Aorta (tissue), 5 donors: Measurements from ENCODE around the gene PNPLA3. TPM values are rescaled to one million over a fixed set of nuclear protein-coding genes. Genes with fewer than 3 reads are reported as not detected.

ENCODE experiments used
- ATAC-seq: fragments of 200-7000 bp; cut with Tn5 transposase; one replicate; pipeline ENCODE4 v1.9.1; 2022; ENCODE audit warnings: moderate library complexity; ENCODE audit not compliant: low FRiP score
- DNase-seq, 2 donors: peaks; one replicate each; pipeline ENCODE4 v3.0.0-alpha.2; 2020
- H3K27ac ChIP-seq, 2 donors: one replicate each; pipeline ENCODE4 v1.5.1; 2013; ENCODE audit warnings: low read length in 2 of 2, mild to moderate bottlenecking in 2 of 2, moderate library complexity in 2 of 2, control low read depth in 1 of 2, inconsistent platforms in 1 of 2, low read depth in 1 of 2
- H3K27me3 ChIP-seq, 2 donors: one replicate each; pipeline ENCODE4 v1.6.1; 2013; ENCODE audit warnings: control low read depth in 1 of 2, low read length in 1 of 2, mild to moderate bottlenecking in 1 of 2, moderate library complexity in 1 of 2; ENCODE audit not compliant: insufficient read depth in 2 of 2, control insufficient read depth in 1 of 2
- H3K36me3 ChIP-seq, 2 donors: one replicate each; pipeline ENCODE4 v1.6.1; 2013; ENCODE audit warnings: control low read depth in 1 of 2, low read length in 1 of 2, mild to moderate bottlenecking in 1 of 2; ENCODE audit not compliant: insufficient read depth in 2 of 2, control insufficient read depth in 1 of 2
- H3K4me1 ChIP-seq, 2 donors: one replicate each; pipeline ENCODE4 v1.6.1; 2013; ENCODE audit warnings: low read length in 2 of 2, control low read depth in 1 of 2, mild to moderate bottlenecking in 1 of 2, moderate library complexity in 1 of 2; ENCODE audit not compliant: insufficient read depth in 2 of 2, control insufficient read depth in 1 of 2
- H3K4me3 ChIP-seq, 2 donors: one replicate each; pipeline ENCODE4 v1.5.1; 2013; ENCODE audit warnings: low read length in 2 of 2, control low read depth in 1 of 2, mild to moderate bottlenecking in 1 of 2
- H3K9me3 ChIP-seq: one replicate; pipeline ENCODE4 v1.6.1; 2013; ENCODE audit warnings: mild to moderate bottlenecking, low read length; ENCODE audit not compliant: control insufficient read depth
- WGBS, 2 donors: extraction: QIAGEN DNeasy Blood & Tissue Kit; methylation state at CpG; one replicate each; pipeline ENCODE4 v1.1.7; 2013; 5-methylcytosine and 5-hydroxymethylcytosine counted together
- intact Hi-C, 2 donors: fragments of 100-400 bp; cut with DNase I; formaldehyde crosslinking; loops; one replicate each; pipeline versions ENCODE4 v1.14.2 to v1.15.0; 2022
- long read RNA-seq, 2 donors: library from polyadenylated mRNA; unstranded; transcript quantifications; one replicate each; pipeline ENCODE4 v2.0.0, GENCODE V29; 2020 to 2021
- polyA plus RNA-seq, 2 donors: library from polyadenylated mRNA; stranded (reverse); fragments of 200-250 nt; gene quantifications; one replicate each; pipeline ENCODE4 v1.2.3, GENCODE V29; 2013
- total RNA-seq, 2 donors: library from RNA; stranded (reverse); fragmentation: NEBNext Ultra II Directional; extraction: Animal tissue kit (Norgen Biotek cat#: 25700); gene quantifications; one replicate each; pipeline ENCODE4 v1.2.1, GENCODE V29; 2021
- donor health status: healthy with polysubstance abuse.
- donor health status: Bipolar disorder and iron deficiency.
- donor health status: DM: no; HTN: no; CAD: no.
- donor health status: DM: no; HTN: no; CAD: no.
- donor health status: DM: yes; HTN: yes; CAD: no.

PNPLA3 gene
- total RNA-seq (1 to 10 TPM in 1 of 2 donors, not detected in 1; 1.3 TPM), polyA plus RNA-seq (not detected)
- long read RNA-seq, donor 1 = 0 reads
- long read RNA-seq, donor 2 = 0 reads

GRCh38 chr22:43923631-43924464 lies at the start of gene PNPLA3:
TSS of gene PNPLA3 (plus strand) at chr22:43923805. CDS start at chr22:43923912, 107 bp downstream.
- H3K27ac ChIP-seq = no peak within 1 kb of the TSS
- 1 to 2% methylated on average over 79 to 100 of the region's 100 CpGs for WGBS, 2 donors
- peak; percentile 76 for ATAC-seq
- intact Hi-C loops = no loop called here
- H3K4me1 ChIP-seq = no peaks in the 10 kb centered on the region
- peak; percentile 92 for DNase-seq
- H3K9me3 ChIP-seq = no peaks in the 10 kb centered on the region
- no peaks in the 10 kb centered on the region for H3K27me3 ChIP-seq
- H3K36me3 ChIP-seq = no peaks in the 10 kb centered on the region
- H3K4me3 ChIP-seq = peak within 1 kb of the TSS; percentile 22

GRCh38 chr22:43876866-43877509 lies 46.6 kb upstream of the PNPLA3 start:
- Histone ChIP-seq H3K4me3 (no peak overlapping the region), H3K27ac (no peak overlapping the region), H3K27me3 (no peaks in the 10 kb centered on the region), H3K9me3 (no peaks in the 10 kb centered on the region), H3K4me1 (no peaks in the 10 kb centered on the region), H3K36me3 (no peaks in the 10 kb centered on the region)
- ATAC-seq (no peak), DNase-seq (peak; percentile 22 to 24)
- intact Hi-C loops = no loop called here
- WGBS, 2 donors = 58 to 61% methylated on average over 5 of the region's 5 CpGs

GRCh38 chr22:43878079-43878795 lies 45.4 kb upstream of the PNPLA3 start:
- H3K36me3 ChIP-seq = no peaks in the 10 kb centered on the region
- DNase-seq (peak; percentile 23 to 59), ATAC-seq (no peak)
- no peaks in the 10 kb centered on the region for H3K4me1 ChIP-seq
- no peaks in the 10 kb centered on the region for H3K27me3 ChIP-seq
- intact Hi-C loops = no loop called here
- no peak overlapping the region for H3K27ac ChIP-seq
- 45 to 46% methylated on average over 12 of the region's 12 CpGs for WGBS, 2 donors
- H3K4me3 ChIP-seq = no peak overlapping the region
- H3K9me3 ChIP-seq = no peaks in the 10 kb centered on the region

GRCh38 chr22:43878831-43879550 lies 44.6 kb upstream of the PNPLA3 start:
- H3K9me3 ChIP-seq = no peaks in the 10 kb centered on the region
- 69 to 70% methylated on average over 12 of the region's 12 CpGs for WGBS, 2 donors
- DNase-seq (peak; percentile 23 to 59), ATAC-seq (no peak)
- H3K36me3 ChIP-seq = no peaks in the 10 kb centered on the region
- no peak overlapping the region for H3K4me3 ChIP-seq
- H3K27me3 ChIP-seq = no peaks in the 10 kb centered on the region
- H3K27ac ChIP-seq = no peak overlapping the region
- H3K4me1 ChIP-seq = no peaks in the 10 kb centered on the region
- intact Hi-C loops = no loop called here

- H3K4me3 ChIP-seq = no peak overlapping the region
- 76% methylated on average over 14 of the region's 14 CpGs for WGBS, 2 donors
- ATAC-seq = no peak
- no peaks in the 10 kb centered on the region for H3K27me3 ChIP-seq
- DNase-seq = peak; percentile 16 to 50
- no peaks in the 10 kb centered on the region for H3K9me3 ChIP-seq
- no peaks in the 10 kb centered on the region for H3K36me3 ChIP-seq
- H3K27ac ChIP-seq = no peak overlapping the region
- H3K4me1 ChIP-seq = no peaks in the 10 kb centered on the region
- intact Hi-C loops = no loop called here
These were observed 43.6 kb upstream of the PNPLA3 start for GRCh38 chr22:43879901-43880540.

- H3K27me3 ChIP-seq = no peaks in the 10 kb centered on the region
- 81% methylated on average over 14 to 15 of the region's 15 CpGs for WGBS, 2 donors
- no peak overlapping the region for H3K27ac ChIP-seq
- H3K9me3 ChIP-seq = no peaks in the 10 kb centered on the region
- H3K4me1 ChIP-seq = no peaks in the 10 kb centered on the region
- ATAC-seq = no peak
- intact Hi-C loops = no loop called here
- peak; percentile 34 to 35 for DNase-seq
- no peak overlapping the region for H3K4me3 ChIP-seq
- H3K36me3 ChIP-seq = no peaks in the 10 kb centered on the region
These were observed 43.0 kb upstream of the PNPLA3 start for GRCh38 chr22:43880541-43880991.

- ATAC-seq = no peak
- DNase-seq = peak; percentile 46 to 58
- intact Hi-C loops = no loop called here
- Histone ChIP-seq H3K4me1 (no peaks in the 10 kb centered on the region), H3K36me3 (no peaks in the 10 kb centered on the region), H3K27ac (no peak overlapping the region), H3K4me3 (no peak overlapping the region), H3K9me3 (no peaks in the 10 kb centered on the region), H3K27me3 (no peaks in the 10 kb centered on the region)
- 84% methylated on average over 19 of the region's 19 CpGs for WGBS, 2 donors
These were observed 42.2 kb upstream of the PNPLA3 start for GRCh38 chr22:43881091-43882061.
